ENCODE data around the gene BAZ2A.

- no peak for TF ChIP-seq ZFX (IDR thresholded peaks at IDR 0.05)
- no peak for TF ChIP-seq CTCF (conservative IDR thresholded peaks at IDR 0.05)
Observed at GRCh38 chr12:56572288-56572687, 57.8 kb downstream of the BAZ2A start.

Measured in C4-2B (cell line).